ENCODE data around the gene B3GNT5. TPM values are rescaled to one million over a fixed set of nuclear protein-coding genes. Genes with fewer than 3 reads are reported as not detected.
A peak's percentile ranks its signal among the peaks of the same experiment; 100 is the strongest.

B3GNT5 gene
- total RNA-seq, 4 donors from 2014 or later, result 3.6 to 23.1 (median 9.3) TPM

GRCh38 chr3:183210862-183211341 lies 42.2 kb upstream of the B3GNT5 start:
- Histone ChIP-seq H3K36me3 (no peaks in the 10 kb centered on the region), H3K9me3 (no peaks in the 10 kb centered on the region), H3K27me3 (no peaks in the 10 kb centered on the region), H3K27ac (peak overlapping the region in 1 of 2 donors; percentile 37), H3K4me1 (no peaks in the 10 kb centered on the region), H3K4me3 (no peak overlapping the region)
- no peak for DNase-seq
- intact Hi-C loops (cut with DNase I; ENCODE audit: low total_unique reads), result no loop called here
- no peak for TF ChIP-seq POLR2A (IDR thresholded peaks at IDR 0.05)
- TF ChIP-seq, protein P1, sequence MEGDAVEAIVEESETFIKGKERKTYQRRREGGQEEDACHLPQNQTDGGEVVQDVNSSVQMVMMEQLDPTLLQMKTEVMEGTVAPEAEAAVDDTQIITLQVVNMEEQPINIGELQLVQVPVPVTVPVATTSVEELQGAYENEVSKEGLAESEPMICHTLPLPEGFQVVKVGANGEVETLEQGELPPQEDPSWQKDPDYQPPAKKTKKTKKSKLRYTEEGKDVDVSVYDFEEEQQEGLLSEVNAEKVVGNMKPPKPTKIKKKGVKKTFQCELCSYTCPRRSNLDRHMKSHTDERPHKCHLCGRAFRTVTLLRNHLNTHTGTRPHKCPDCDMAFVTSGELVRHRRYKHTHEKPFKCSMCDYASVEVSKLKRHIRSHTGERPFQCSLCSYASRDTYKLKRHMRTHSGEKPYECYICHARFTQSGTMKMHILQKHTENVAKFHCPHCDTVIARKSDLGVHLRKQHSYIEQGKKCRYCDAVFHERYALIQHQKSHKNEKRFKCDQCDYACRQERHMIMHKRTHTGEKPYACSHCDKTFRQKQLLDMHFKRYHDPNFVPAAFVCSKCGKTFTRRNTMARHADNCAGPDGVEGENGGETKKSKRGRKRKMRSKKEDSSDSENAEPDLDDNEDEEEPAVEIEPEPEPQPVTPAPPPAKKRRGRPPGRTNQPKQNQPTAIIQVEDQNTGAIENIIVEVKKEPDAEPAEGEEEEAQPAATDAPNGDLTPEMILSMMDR (IDR thresholded peaks at IDR 0.05), result no peak

GRCh38 chr3:183211352-183211751 lies 41.7 kb upstream of the B3GNT5 start:
- no peaks in the 10 kb centered on the region for H3K36me3 ChIP-seq
- no peak overlapping the region for H3K4me3 ChIP-seq
- no peaks in the 10 kb centered on the region for H3K9me3 ChIP-seq
- intact Hi-C loops (cut with DNase I; ENCODE audit: low total_unique reads), result no loop called here
- DNase-seq, result peak in 1 of 2 donors; percentile 42
- H3K4me1 ChIP-seq, result no peaks in the 10 kb centered on the region
- no peak for TF ChIP-seq POLR2A (IDR thresholded peaks at IDR 0.05)
- TF ChIP-seq, protein P1 (IDR thresholded peaks at IDR 0.05), result no peak
- H3K27ac ChIP-seq, result peak overlapping the region in 1 of 2 donors; percentile 37
- H3K27me3 ChIP-seq, result no peaks in the 10 kb centered on the region

GRCh38 chr3:183212096-183212495 lies 41.0 kb upstream of the B3GNT5 start:
- TF ChIP-seq, protein P1 (IDR thresholded peaks at IDR 0.05), result no peak
- no peak for TF ChIP-seq POLR2A (IDR thresholded peaks at IDR 0.05)
- Histone ChIP-seq H3K4me3 (no peak overlapping the region), H3K36me3 (no peaks in the 10 kb centered on the region), H3K27me3 (no peaks in the 10 kb centered on the region), H3K9me3 (no peaks in the 10 kb centered on the region), H3K27ac (no peak overlapping the region), H3K4me1 (no peaks in the 10 kb centered on the region)
- intact Hi-C loops (cut with DNase I; ENCODE audit: low total_unique reads), result no loop called here
- DNase-seq, result no peak

DNA sequence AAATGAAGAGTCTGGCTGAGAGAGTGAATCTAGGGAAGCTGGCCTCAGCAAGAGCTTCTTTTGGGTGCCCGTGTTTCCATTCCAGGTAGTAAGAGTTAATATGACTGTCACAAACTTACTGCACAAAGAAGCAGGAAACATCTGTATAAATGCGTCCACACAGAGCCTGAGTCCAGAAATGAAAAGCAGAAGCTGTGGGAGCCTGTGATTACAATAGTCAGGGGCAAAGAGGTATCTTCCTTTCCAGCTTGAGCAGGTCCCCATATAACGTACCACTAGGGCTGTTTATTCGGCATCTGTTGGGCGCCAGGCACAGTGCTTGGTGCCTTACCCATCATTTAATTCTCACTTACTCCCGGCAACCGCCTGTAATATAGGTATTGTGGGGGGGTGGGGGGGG lies 40.5 kb upstream of the B3GNT5 start:
- TF ChIP-seq, protein P1 (IDR thresholded peaks at IDR 0.05), result no peak
- no peak for TF ChIP-seq POLR2A (IDR thresholded peaks at IDR 0.05)
- no peaks in the 10 kb centered on the region for H3K36me3 ChIP-seq
- intact Hi-C loops (cut with DNase I; ENCODE audit: low total_unique reads), result no loop called here
- H3K9me3 ChIP-seq, result no peaks in the 10 kb centered on the region
- no peak overlapping the region for H3K27ac ChIP-seq
- DNase-seq, result no peak
- no peaks in the 10 kb centered on the region for H3K4me1 ChIP-seq
- H3K27me3 ChIP-seq, result no peaks in the 10 kb centered on the region
- H3K4me3 ChIP-seq, result no peak overlapping the region

DNA sequence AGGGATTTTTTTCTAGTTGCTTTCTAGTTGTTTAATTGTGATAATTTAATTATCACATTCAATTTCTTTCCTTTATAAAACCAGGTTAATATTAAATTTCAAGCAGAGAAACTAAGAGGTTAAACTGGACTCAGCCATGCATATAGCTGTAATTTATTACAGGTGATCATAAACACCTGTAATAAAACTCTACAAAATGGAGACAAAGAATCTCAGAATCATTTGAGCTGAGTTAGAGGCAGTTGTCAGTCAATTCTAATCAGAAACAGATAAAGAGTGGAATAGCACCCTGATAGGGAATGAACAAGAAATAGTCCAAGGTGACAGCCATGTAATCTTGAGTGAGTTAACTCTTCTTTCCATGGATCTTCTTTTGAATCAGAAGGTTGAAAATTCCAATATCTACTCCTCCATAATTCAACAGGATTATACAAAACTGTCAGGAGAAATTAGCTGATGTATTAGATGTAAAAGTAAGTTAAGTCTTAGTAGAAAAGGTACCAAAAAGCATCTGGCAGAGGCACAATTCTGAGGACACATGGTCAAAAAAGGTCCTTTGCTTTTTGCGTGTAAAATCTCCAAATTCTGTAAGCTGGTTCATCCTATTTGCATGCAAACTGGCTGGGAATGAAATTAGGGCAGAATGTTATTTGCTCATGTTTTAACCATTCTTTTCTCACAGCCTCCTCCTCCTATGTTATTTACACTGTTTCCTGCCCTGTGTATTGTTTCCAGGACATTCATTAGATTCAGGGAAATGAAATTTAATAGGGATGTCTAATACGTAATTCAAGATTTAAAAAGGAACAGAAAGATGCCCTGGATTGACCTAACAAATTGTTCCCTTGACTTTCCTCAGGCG lies 39.4 kb upstream of the B3GNT5 start:
- Histone ChIP-seq H3K4me1 (no peaks in the 10 kb centered on the region), H3K9me3 (no peaks in the 10 kb centered on the region), H3K4me3 (no peak overlapping the region), H3K36me3 (no peaks in the 10 kb centered on the region), H3K27me3 (no peaks in the 10 kb centered on the region), H3K27ac (peak overlapping the region in 1 of 2 donors; percentile 51)
- intact Hi-C loops (cut with DNase I; ENCODE audit: low total_unique reads), result no loop called here
- no peak for TF ChIP-seq POLR2A (IDR thresholded peaks at IDR 0.05)
- TF ChIP-seq, protein P1 (IDR thresholded peaks at IDR 0.05), result no peak
- no peak for DNase-seq

All from uterus (tissue), 4 donors.